IMR-90 (cell line): ENCODE data around the gene ACOX1. TPM values are rescaled to one million over a fixed set of nuclear protein-coding genes. Genes with fewer than 3 reads are reported as not detected.

ENCODE experiments used
- ATAC-seq: fragments of 200-7000 bp; cut with Tn5 transposase; 2 replicates; pipeline ENCODE4 v1.9.1; 2020; ENCODE audit warnings: low read depth, mild to moderate bottlenecking, moderate library complexity
- BruUV-seq: library from RNA; stranded (reverse); fragments of 400-500 nt; replicated peaks from 2 replicates; lab custom pipeline; 2021; lab: Mats Ljungman, UMichigan
- CTCF ChIA-PET: fragments of 300-600 bp; formaldehyde crosslinking; extraction: SDS; loops from one replicate; lab custom pipeline; 2021; ENCODE audit warnings: antibody characterized with exemption; lab: Yijun Ruan, JAX
- POLR2A ChIA-PET: fragments of 300-600 bp; sonication (Branson Sonifier 250); formaldehyde crosslinking; loops from one replicate; lab custom pipeline; 2022; ENCODE audit warnings: antibody characterized with exemption; ENCODE audit not compliant: unreplicated experiment; lab: Charles Lee
- DNase-seq: peaks from one replicate; pipeline ENCODE4 v3.0.0; 2013
- H2AFZ ChIP-seq: replicated peaks from 2 replicates; pipeline ENCODE3; 2013; ENCODE audit warnings: low read length, mild to moderate bottlenecking; ENCODE audit not compliant: poor library complexity
- H2AK5ac ChIP-seq: 2 replicates; pipeline ENCODE4 v1.6.1; 2013; ENCODE audit warnings: low read depth, low read length, inconsistent platforms
- H2AK9ac ChIP-seq: replicated peaks from 2 replicates; pipeline ENCODE3; 2013; ENCODE audit warnings: mild to moderate bottlenecking, low read depth, low read length, moderate library complexity; ENCODE audit not compliant: poor library complexity
- H2BK120ac ChIP-seq: 2 replicates; pipeline ENCODE4 v1.6.1; 2013; ENCODE audit warnings: low read depth, low read length, inconsistent platforms
- H2BK15ac ChIP-seq: 3 replicates; pipeline ENCODE4 v1.6.1; 2013; ENCODE audit warnings: low read depth, low read length, inconsistent platforms
- H2BK20ac ChIP-seq: 2 replicates; pipeline ENCODE4 v1.6.1; 2013; ENCODE audit warnings: low read depth, mild to moderate bottlenecking, inconsistent platforms, low read length, moderate library complexity
- H2BK5ac ChIP-seq: 2 replicates; pipeline ENCODE4 v1.6.1; 2013; ENCODE audit warnings: mild to moderate bottlenecking, low read depth, low read length, inconsistent platforms; ENCODE audit not compliant: poor library complexity, severe bottlenecking
- H3K14ac ChIP-seq: replicated peaks from 2 replicates; pipeline ENCODE4 v1.6.1; 2013; ENCODE audit warnings: low read depth, low read length, inconsistent platforms
- H3K18ac ChIP-seq: 2 replicates; pipeline ENCODE4 v1.6.1; 2013; ENCODE audit warnings: low read depth, low read length, control low read depth
- H3K23ac ChIP-seq: 2 replicates; pipeline ENCODE4 v1.6.1; 2013; ENCODE audit warnings: low read depth, low read length, inconsistent platforms
- H3K27ac ChIP-seq: 2 replicates; pipeline ENCODE4 v1.5.1; 2013; ENCODE audit warnings: mild to moderate bottlenecking, control low read depth, low read length; ENCODE audit not compliant: insufficient read depth
- H3K27me3 ChIP-seq: 2 replicates; pipeline ENCODE4 v1.6.1; 2013; ENCODE audit warnings: low read length; ENCODE audit not compliant: control insufficient read depth, insufficient read depth
- H3K36me3 ChIP-seq: 2 replicates; pipeline ENCODE4 v1.6.1; 2013; ENCODE audit warnings: low read length, mixed read lengths; ENCODE audit not compliant: control insufficient read depth, insufficient read depth
- H3K4ac ChIP-seq: 2 replicates; pipeline ENCODE4 v1.6.1; 2013; ENCODE audit warnings: low read depth, low read length, inconsistent platforms
- H3K4me1 ChIP-seq: 2 replicates; pipeline ENCODE4 v1.6.1; 2013; ENCODE audit warnings: low read length, mixed read lengths; ENCODE audit not compliant: control insufficient read depth, insufficient read depth
- H3K4me2 ChIP-seq: 2 replicates; pipeline ENCODE4 v1.6.1; 2013; ENCODE audit warnings: low read depth, mild to moderate bottlenecking, control low read depth, low read length, moderate library complexity
- H3K4me3 ChIP-seq: 2 replicates; pipeline ENCODE4 v1.5.1; 2013; ENCODE audit warnings: low read depth, mild to moderate bottlenecking, control low read depth, low read length, moderate library complexity; ENCODE audit not compliant: insufficient read depth
- H3K56ac ChIP-seq: 2 replicates; pipeline ENCODE4 v1.6.1; 2013; ENCODE audit warnings: low read length, inconsistent platforms; ENCODE audit not compliant: insufficient read depth; ENCODE audit errors: extremely low read depth
- H3K79me1 ChIP-seq, 2 experiments: 2 replicates each; pipeline ENCODE4 v1.6.1; 2013; ENCODE audit warnings: low read length in 2 of 2, inconsistent platforms in 1 of 2, low read depth in 1 of 2
- H3K9ac ChIP-seq: 2 replicates; pipeline ENCODE4 v1.6.1; 2013; ENCODE audit warnings: low read depth, low read length, control low read depth
- H3K9me1 ChIP-seq: 2 replicates; pipeline ENCODE4 v1.6.1; 2013; ENCODE audit warnings: low read length, inconsistent platforms; ENCODE audit not compliant: insufficient read depth
- H3K9me3 ChIP-seq: 2 replicates; pipeline ENCODE4 v1.6.1; 2013; ENCODE audit warnings: low read length; ENCODE audit not compliant: control insufficient read depth, insufficient read depth
- H4K20me1 ChIP-seq: 2 replicates; pipeline ENCODE4 v1.6.1; 2013; ENCODE audit warnings: low read length, inconsistent platforms; ENCODE audit not compliant: insufficient read depth
- H4K5ac ChIP-seq: 2 replicates; pipeline ENCODE4 v1.6.1; 2013; ENCODE audit warnings: mild to moderate bottlenecking, low read depth, low read length, control low read depth
- H4K8ac ChIP-seq, 2 experiments: 2 replicates each; pipeline ENCODE4 v1.6.1; 2013; ENCODE audit warnings: low read depth in 2 of 2, low read length in 2 of 2, control low read depth in 1 of 2, inconsistent platforms in 1 of 2
- H4K91ac ChIP-seq: 2 replicates; pipeline ENCODE4 v1.6.1; 2013; ENCODE audit warnings: low read depth, low read length, inconsistent platforms; ENCODE audit not compliant: insufficient read depth
- BHLHE40 ChIP-seq: fragments of 150-350 bp; IDR thresholded peaks from 2 replicates; pipeline ENCODE4 v1.6.1; 2016; ENCODE audit warnings: mild to moderate bottlenecking, low read depth, low read length
- CEBPB ChIP-seq: IDR thresholded peaks from 2 replicates; pipeline ENCODE4 v1.6.1; 2012; ENCODE audit warnings: low read depth, low read length, improper control_type of control experiment
- CHD1 ChIP-seq: IDR thresholded peaks from 2 replicates; pipeline ENCODE4 v1.6.1; 2012; ENCODE audit warnings: low read depth, low read length, improper control_type of control experiment
- CTCF ChIP-seq: conservative IDR thresholded peaks from 2 replicates; pipeline ENCODE4 v1.5.1; 2012; ENCODE audit warnings: mild to moderate bottlenecking, low read depth, low read length, improper control_type of control experiment
- FOS ChIP-seq: fragments of 150-350 bp; IDR thresholded peaks from 2 replicates; pipeline ENCODE4 v1.6.1; 2016; ENCODE audit warnings: low read depth, low read length
- MAFK ChIP-seq: IDR thresholded peaks from 2 replicates; pipeline ENCODE4 v1.6.1; 2012; ENCODE audit warnings: low read depth, low read length, improper control_type of control experiment
- MAZ ChIP-seq: IDR thresholded peaks from 2 replicates; pipeline ENCODE4 v1.6.1; 2012; ENCODE audit warnings: low read depth, mild to moderate bottlenecking, low read length, improper control_type of control experiment, moderate library complexity, borderline replicate concordance
- MXI1 ChIP-seq: IDR thresholded peaks from 2 replicates; pipeline ENCODE4 v1.6.1; 2012; ENCODE audit warnings: low read depth, mild to moderate bottlenecking, low read length, moderate library complexity, borderline replicate concordance
- NFE2L2 ChIP-seq: fragments of 150-350 bp; IDR thresholded peaks from 2 replicates; pipeline ENCODE4 v1.6.1; 2016; ENCODE audit warnings: low read depth, mild to moderate bottlenecking, low read length
- POLR2A ChIP-seq: IDR thresholded peaks from 2 replicates; pipeline ENCODE4 v1.6.1; 2012; ENCODE audit warnings: mild to moderate bottlenecking, low read depth, low read length
- RCOR1 ChIP-seq: IDR thresholded peaks from 2 replicates; pipeline ENCODE4 v1.6.1; 2012; ENCODE audit warnings: mild to moderate bottlenecking, low read length, improper control_type of control experiment; ENCODE audit not compliant: insufficient replicate concordance
- SMC3 ChIP-seq: fragments of 150-350 bp; IDR thresholded peaks from 2 replicates; pipeline ENCODE4 v1.6.1; 2016; ENCODE audit warnings: low read depth, mild to moderate bottlenecking, antibody characterized with exemption, low read length, moderate library complexity
- WGBS, 2 experiments: methylation state at CpG; one replicate each; pipeline versions ENCODE4 v1.1.5 to v1.1.7; 2013; ENCODE audit warnings: missing lambda C conversion rate in 2 of 2; ENCODE audit not compliant: insufficient read length in 1 of 2; ENCODE audit errors: extremely low coverage in 2 of 2; 5-methylcytosine and 5-hydroxymethylcytosine counted together
- dilution Hi-C: fragments of 300-500 bp; cut with HindIII; formaldehyde crosslinking; loops from one replicate; pipeline ENCODE4 v1.14.3; 2018; ENCODE audit warnings: low sequenced_read_pairs; ENCODE audit not compliant: unreplicated experiment
- in situ Hi-C: fragments of 300-500 bp; cut with MboI; formaldehyde crosslinking; loops from 3 replicates; pipeline ENCODE4 v1.14.3; 2019; ENCODE audit warnings: low sequenced_read_pairs, inconsistent platforms, mixed read lengths
- intact Hi-C: fragments of 100-400 bp; cut with micrococcal nuclease; formaldehyde crosslinking; loops from 2 replicates; pipeline ENCODE4 v1.10.0; 2022
- polyA plus RNA-seq, 3 experiments: library from polyadenylated mRNA; depleted of rRNA; stranded (reverse); fragments of >200 nt; gene quantifications; 2 replicates each; pipeline ENCODE4 v1.2.3, GENCODE V29; 2012; ENCODE audit warnings: low replicate concordance in 1 of 3
- total RNA-seq: library from RNA; depleted of rRNA; stranded (reverse); fragments of >200 nt; gene quantifications from 2 replicates; pipeline ENCODE4 v1.2.3, GENCODE V29; 2012
- TF ChIP-seq, protein P1 (sequence below): fragments of 150-350 bp; IDR thresholded peaks from 2 replicates; pipeline ENCODE4 v1.6.1; 2016; ENCODE audit warnings: low read depth, mild to moderate bottlenecking, low read length, moderate library complexity, borderline replicate concordance
- TF ChIP-seq, protein P2 (sequence below): fragments of 150-350 bp; IDR thresholded peaks from 2 replicates; pipeline ENCODE4 v1.6.1; 2017; ENCODE audit warnings: mild to moderate bottlenecking, antibody characterized with exemption, low read length, low read depth

The ACOX1 gene
- total and polyA plus RNA-seq, 2 of the 4 experiments (the other 2 are of a cell fraction), result 16.1 to 94.8 TPM

- POLR2A ChIA-PET, result no interaction called here
- no peak overlapping the region for H3K27ac ChIP-seq
- H3K36me3 ChIP-seq, result peaks cover 6% of the 10 kb centered on the region; the same call in 1 of the 2 replicates
- DNase-seq (no peak), ATAC-seq (no peak)
- H4K5ac ChIP-seq, result no peak overlapping the region
- no peaks in the 10 kb centered on the region for H4K20me1 ChIP-seq
- no peak overlapping the region for H2BK120ac ChIP-seq
- WGBS, 2 experiments, result no CpG with 5 or more reads among the region's 4 CpGs
- BruUV-seq, result no TSS peak
- no peak overlapping the region for H3K4ac ChIP-seq
- H2BK20ac ChIP-seq, result no peak overlapping the region
- H3K4me2 ChIP-seq, result no peak overlapping the region
- no peak overlapping the region for H3K18ac ChIP-seq
- peaks cover 22% of the 10 kb centered on the region for H3K9me1 ChIP-seq
- H3K4me1 ChIP-seq, result peaks cover 5% of the 10 kb centered on the region; the same call in 1 of the 2 replicates
- H2BK5ac ChIP-seq, result no peak overlapping the region
- H3K27me3 ChIP-seq, result no peaks in the 10 kb centered on the region
- CTCF ChIA-PET, result no interaction called here
- H3K9ac ChIP-seq, result no peak overlapping the region
- no peak overlapping the region for H3K14ac ChIP-seq
- intact Hi-C loops, result no loop called here
- H4K91ac ChIP-seq, result no peak overlapping the region
- H4K8ac ChIP-seq, result no peak overlapping the region
- dilution Hi-C loops, result no loop called here
- in situ Hi-C loops, result no loop called here
- no peak overlapping the region for H3K23ac ChIP-seq
- no peak overlapping the region for H2AFZ ChIP-seq
- H3K4me3 ChIP-seq, result no peak overlapping the region
- H3K56ac ChIP-seq, result no peak overlapping the region
- H3K9me3 ChIP-seq, result no peaks in the 10 kb centered on the region
- H2BK15ac ChIP-seq, result no peak overlapping the region
- no peak overlapping the region for H2AK5ac ChIP-seq
- H2AK9ac ChIP-seq, result no peak overlapping the region
- no peak for TF ChIP-seq NFE2L2
- no peak for TF ChIP-seq MAFK
- TF ChIP-seq CHD1, result no peak
- no peak for TF ChIP-seq SMC3
- TF ChIP-seq FOS, result no peak
- TF ChIP-seq, protein P1, sequence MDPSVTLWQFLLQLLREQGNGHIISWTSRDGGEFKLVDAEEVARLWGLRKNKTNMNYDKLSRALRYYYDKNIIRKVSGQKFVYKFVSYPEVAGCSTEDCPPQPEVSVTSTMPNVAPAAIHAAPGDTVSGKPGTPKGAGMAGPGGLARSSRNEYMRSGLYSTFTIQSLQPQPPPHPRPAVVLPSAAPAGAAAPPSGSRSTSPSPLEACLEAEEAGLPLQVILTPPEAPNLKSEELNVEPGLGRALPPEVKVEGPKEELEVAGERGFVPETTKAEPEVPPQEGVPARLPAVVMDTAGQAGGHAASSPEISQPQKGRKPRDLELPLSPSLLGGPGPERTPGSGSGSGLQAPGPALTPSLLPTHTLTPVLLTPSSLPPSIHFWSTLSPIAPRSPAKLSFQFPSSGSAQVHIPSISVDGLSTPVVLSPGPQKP, result no peak
- TF ChIP-seq, protein P2, sequence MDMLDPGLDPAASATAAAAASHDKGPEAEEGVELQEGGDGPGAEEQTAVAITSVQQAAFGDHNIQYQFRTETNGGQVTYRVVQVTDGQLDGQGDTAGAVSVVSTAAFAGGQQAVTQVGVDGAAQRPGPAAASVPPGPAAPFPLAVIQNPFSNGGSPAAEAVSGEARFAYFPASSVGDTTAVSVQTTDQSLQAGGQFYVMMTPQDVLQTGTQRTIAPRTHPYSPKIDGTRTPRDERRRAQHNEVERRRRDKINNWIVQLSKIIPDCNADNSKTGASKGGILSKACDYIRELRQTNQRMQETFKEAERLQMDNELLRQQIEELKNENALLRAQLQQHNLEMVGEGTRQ, result no peak
- TF ChIP-seq CEBPB, result no peak
- TF ChIP-seq RCOR1, result no peak
- no peak for TF ChIP-seq CTCF
- no peak for TF ChIP-seq MXI1
- no peak for TF ChIP-seq MAZ
- TF ChIP-seq POLR2A, result no peak
- no peak for TF ChIP-seq BHLHE40
- peaks cover 19 to 38% of the 10 kb centered on the region in 2 experiments for H3K79me1 ChIP-seq
Observed at GRCh38 chr17:75985986-75986385, 7.0 kb upstream of the ACOX1 start.
